ENCODE results near the gene KITLG.
"Not testable (repeated sequence)": the region's sequence is repeated elsewhere in the genome, so short reads cannot be mapped to it uniquely, and the experiment has no call there.

KITLG gene

DNA sequence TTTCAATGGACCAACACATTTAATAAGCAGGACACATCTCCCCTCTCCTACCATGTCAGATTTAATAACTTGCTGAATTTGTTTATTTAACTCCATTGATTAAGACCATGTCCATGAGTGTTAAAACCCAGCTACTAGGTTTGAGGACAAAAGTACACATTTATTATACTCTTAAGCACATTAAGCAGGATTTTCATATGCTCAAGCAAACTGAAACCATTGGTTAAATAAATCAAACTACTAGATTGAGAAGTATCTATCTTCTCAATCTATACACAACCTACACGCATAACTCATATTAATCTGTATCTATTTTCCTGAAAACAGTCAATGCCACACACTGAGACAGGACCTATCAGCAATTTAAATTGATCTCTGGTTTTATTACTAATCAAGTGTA lies 85.2 kb downstream of the KITLG start:
- no peak for DNase-seq (ENCODE audit: low read depth in 2 of 2)

DNA sequence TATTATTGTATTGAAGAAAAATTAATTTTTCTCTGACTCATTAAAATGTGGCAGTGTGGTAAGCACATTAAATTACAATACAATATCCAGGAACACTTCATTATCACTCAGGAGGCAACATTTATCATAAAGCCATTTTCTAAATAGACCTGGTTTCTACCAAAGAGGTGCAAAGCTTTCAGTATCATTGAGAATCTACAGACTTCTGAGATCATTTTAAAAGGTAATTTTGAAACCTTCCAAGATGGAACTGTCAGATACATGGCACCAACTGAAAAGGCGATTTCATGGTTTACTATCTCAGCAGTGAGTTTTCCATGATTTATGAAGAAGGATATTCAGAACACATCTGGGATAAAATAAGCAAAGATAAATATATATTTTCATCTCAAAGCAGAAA lies 85.8 kb downstream of the KITLG start:
- DNase-seq (ENCODE audit: low read depth in 2 of 2): no peak

DNA sequence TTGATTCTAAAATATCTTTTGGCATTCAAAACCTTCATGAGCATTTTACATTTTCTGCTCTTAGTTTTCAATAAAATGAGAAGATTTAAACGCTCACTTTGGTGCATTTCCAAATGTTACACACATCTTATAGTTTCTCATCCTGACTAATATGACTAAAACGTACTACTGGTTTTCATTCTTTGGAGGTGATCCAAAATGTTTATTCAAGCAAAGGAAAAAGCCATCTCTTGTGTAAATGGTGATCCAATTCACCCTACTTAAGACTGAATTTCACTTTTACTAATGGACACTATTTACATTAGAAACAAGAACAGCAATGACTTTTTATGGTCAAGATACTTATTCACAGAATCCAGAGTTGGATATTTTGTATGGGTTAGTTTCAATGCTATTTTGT lies 86.6 kb downstream of the KITLG start:
- DNase-seq (ENCODE audit: low read depth in 2 of 2): no peak

DNA sequence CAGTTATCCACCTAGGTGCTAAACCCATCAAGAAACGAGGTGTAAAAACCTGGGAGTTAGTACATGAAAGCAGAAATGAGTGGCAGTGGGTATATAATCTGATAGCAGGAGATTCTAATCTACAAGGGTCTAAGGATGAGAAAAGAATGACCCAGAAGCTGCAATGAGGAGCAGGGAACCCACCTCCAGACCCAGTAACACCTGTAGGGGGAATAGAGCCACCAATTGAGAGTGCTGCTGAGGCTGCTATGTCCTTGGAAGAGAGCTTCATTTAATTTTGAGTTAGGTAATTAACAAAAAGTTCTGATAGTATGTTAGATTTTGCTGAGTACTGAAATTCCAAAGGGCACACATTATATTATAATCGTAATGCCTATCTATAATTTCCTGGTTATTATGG lies 89.8 kb downstream of the KITLG start:
- no peak for DNase-seq (ENCODE audit: low read depth in 2 of 2)

DNA sequence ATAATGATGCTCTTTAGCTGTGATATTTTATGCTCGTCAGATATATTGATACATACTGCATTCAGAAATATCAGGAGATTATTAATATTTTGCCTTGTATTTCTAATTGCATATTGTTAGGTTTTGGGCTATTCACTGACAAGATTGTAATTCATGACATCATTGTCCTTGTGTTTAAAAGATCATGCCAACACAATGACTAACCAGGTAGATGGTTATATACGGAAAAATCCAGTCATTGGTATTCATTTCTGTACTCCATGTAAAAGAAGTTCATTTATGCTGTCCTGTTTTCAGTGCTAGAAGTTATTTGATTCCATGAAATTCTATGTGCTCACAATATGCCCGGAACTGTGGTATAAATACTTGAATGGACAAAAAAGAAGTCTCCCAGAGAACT lies 107.5 kb downstream of the KITLG start:
- no peak for DNase-seq (ENCODE audit: low read depth in 2 of 2)

DNA sequence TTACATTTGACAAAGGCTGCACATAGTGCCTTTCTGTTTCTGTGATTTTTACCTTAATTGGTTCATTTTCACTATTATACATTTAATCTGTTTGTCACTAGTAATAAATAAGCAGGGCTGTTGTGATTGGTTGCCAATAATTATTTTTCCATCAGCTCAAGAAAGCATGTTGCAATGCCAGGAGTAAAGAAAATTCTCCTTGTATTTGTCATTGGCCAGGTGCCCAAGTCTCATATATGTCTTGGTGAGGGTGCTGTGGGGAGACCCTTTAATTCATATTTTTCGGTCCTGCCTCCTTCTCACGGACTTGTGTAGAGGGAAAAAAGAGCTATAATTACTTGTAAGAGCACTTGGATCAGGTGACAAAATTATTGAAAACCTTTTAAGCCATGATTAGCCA lies 108.0 kb downstream of the KITLG start:
- no peak for DNase-seq (ENCODE audit: low read depth in 2 of 2)

DNA sequence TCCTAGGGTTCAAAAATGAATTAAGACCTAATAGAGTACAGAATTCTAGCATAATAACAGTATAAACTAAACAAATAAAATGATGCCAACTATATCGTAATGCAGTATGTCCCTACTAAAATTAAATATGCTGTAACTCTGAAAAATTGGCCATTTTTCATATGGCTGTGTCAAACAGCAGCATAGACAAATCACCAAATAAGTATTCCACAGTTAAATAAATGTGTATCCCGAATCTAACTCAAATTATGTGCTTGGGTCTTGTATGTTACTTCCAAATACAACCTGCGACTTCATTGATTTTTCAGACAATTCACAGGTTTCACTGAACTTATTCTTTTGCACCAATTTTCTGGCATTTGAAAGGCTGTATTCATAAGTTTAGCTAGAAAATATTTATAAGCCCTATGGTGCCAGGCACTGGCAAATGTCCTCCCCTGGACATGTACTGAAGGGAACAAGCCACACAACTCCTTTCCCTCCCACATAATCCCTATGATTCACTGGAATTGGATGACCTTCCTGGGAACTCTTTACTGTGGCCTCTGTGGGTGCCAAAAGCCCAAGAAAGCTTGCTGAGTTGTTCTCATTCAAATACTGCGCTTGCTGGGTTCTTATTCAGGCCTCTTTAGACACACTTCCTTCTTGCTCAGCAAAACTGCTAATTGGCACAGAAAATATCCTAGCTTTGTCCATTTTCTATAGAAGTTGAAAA lies 108.8 kb downstream of the KITLG start:
- DNase-seq (ENCODE audit: low read depth in 2 of 2): no peak

DNA sequence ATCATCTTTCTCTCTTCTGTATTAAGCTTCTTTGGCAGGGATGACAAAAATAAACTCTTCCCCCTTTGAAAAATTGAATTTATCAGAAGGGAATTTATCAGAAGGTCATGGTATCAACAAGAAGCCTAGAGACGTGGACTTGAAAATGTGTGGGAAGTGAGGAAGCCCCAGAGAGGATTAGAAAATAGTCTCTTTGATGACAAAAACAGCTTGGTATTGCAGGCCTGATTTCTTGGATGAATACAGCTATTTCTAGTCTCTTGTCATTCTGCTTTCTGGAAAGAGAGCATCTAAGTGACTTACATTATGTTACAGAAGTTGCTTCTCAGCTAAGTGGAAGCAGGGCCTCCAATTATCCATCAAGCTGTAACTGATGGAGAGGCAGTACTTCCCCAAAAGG lies 111.1 kb downstream of the KITLG start:
- no peak for DNase-seq (ENCODE audit: low read depth in 2 of 2)

DNA sequence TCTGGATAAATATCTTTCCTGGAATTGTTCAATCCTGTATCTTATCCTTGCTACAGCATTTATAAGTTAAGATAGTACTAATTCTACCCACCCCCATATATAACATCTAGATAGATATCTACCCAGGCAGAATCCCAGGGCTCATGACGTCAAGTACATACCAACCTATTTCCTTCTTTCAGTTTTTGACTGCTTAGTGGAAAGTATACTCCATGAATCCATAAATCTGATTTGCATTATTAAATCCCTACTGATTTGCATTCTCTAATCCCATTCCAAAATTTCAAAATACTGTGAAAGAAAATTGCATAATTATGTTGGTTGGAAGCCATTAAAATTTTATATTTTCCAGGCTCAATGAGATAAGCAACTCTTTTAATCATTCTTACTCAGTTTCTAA lies 111.7 kb downstream of the KITLG start:
- DNase-seq (ENCODE audit: low read depth in 2 of 2): no peak

DNA sequence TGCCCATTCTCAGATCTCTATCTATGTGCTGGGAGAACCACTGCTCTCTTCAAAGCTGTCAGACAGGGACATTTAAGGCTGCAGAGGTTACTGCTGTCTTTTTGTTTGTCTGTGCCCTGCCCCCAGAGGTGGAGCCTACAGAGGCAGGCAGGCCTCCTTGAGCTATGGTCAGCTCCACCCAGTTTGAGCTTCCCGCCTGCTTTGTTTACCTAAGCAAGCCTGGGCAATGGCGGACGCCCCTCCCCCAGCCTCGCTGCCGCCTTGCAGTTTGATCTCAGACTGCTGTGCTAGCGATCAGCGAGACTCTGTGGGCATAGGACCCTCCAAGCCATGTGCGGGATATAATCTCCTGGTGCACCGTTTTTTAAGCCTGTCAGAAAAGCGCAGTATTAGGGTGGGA lies 113.6 kb downstream of the KITLG start:
- not testable (repeated sequence) for DNase-seq (ENCODE audit: low read depth in 2 of 2)

DNA sequence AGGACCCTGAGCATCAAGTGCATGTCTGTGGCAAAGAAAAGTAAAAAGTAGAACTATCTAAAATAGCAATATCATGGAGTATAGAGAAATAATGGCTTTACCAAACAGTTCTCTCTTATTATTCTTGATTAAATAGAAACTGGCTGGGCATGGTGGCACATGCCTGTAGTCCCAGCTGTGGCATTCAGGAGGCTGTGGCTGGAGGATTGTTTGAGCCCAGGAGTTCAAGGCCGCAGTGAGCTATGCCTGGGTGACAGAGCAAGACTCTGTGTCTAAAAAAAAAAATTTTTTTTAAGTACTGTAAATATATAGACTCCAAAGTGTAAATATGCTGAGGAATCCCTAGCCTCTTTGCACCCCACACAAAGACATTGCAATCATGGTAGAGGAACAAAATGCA lies 121.9 kb downstream of the KITLG start:
- DNase-seq (ENCODE audit: low read depth in 2 of 2): no peak

DNA sequence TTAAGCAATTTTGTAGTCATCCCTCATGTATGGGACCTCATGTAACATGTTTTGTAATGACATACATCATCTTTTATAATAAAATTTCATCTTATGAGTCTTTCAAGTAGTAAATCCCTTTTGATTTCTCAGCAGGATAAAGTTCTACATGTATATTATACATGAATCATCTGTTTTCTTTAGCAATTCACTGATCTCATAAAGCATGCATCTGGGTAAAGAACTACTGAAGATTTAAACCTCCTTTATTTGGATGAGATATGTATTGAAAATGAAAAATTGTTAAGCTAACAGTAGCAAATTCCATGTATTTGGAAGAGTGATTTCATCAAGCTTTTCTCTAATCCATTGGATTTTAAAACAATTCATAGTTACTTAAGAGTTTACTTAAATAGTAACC lies 126.9 kb downstream of the KITLG start:
- no peak for DNase-seq (ENCODE audit: low read depth in 2 of 2)

DNA sequence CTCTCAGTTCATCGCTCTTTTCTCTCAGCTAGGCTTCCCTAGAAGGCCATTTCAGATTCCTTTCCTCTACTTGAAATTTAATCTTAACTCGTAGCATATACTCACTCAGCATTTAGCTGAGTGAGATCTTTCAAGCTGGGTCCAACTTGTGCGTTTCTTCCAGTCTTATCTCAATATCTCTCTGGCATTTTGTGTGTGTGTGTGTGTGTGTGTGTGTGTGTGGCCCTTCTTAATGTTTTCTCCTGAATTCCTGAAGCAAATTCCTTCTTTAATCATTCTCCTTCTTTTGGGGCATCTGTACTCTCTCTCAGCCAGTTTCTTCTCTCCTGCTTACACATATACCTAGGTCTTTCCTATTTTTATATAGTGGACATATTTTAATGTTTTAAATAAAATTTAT lies 129.1 kb downstream of the KITLG start:
- DNase-seq (ENCODE audit: low read depth in 2 of 2): no peak

DNA sequence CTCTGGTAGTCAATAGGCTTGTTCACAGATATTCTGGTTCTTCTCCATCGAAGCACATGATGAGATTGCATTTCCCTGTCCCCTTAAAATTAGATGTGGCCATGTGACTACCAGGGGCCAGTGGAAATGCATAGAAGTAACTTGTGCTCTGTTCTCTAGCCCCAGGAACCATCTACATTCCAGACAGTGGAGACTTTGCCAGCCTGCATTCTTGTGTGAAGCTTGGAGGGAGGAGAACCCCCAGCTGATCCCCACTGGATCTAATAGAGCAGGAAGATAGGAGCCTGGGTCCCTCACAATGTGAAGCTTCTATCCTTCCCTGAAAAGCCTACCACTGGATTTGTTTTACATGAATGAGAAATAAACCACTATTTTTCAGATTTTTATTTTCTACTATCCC lies 130.1 kb downstream of the KITLG start:
- no peak for DNase-seq (ENCODE audit: low read depth in 2 of 2)

DNA sequence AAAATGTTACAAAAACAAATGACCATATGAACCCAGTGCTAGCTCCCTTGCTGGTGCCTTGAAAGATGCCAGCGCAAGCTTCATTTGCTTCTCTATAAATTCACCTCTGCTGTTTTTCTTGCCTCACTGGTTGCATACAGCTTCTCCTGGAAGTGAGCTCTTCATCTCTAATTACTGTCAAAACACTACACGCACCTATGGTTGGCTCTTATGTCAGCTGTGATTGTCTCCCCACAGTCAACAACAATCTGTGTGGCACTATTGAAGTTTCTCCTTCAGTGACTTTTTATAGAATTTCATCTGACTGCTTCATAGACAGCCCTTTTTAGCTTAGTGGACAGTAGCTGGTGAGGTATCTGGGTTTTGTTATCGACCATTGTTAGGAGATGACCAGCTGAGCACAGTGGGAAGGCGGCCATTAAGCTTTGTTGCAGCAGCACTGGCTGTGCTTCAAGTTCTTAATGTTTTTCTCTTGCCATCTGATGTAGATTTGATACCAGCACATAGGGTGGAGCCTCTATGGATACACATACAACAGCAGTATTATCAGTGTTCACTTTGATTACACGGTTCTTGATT lies 131.8 kb downstream of the KITLG start:
- no peak for DNase-seq (ENCODE audit: low read depth in 2 of 2)

DNA sequence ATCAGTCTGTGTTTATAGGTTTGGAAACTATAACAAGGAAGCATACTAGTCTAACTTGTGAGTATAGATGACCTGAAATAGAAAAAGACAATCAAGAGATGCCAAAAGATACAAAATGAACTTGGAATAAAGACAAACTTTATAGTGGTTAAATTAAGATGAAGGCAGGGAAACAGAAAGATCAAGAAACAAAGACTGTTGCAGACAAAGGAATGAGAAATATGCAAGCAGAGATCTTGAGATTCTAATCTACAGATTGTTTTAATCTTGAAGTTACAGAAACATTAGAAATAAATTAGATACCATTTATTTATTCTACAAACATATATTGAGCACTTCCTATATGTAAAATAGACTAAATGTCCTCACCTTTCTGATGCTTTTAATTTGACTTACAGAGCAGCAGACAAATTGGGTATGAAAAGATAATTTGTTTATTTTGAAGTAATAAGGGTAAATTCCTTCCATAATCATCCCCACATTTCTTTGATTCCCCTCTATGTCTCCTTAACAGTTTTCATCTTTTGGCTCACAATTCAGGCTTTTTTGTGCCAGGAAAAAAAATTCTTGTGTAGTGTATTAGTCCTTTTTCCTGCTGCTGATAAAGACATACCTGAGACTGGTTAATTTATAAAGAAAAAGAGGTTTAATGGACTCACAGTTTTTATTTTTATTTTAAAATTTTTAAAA lies 134.4 kb downstream of the KITLG start:
- DNase-seq (ENCODE audit: low read depth in 2 of 2): no peak

DNA sequence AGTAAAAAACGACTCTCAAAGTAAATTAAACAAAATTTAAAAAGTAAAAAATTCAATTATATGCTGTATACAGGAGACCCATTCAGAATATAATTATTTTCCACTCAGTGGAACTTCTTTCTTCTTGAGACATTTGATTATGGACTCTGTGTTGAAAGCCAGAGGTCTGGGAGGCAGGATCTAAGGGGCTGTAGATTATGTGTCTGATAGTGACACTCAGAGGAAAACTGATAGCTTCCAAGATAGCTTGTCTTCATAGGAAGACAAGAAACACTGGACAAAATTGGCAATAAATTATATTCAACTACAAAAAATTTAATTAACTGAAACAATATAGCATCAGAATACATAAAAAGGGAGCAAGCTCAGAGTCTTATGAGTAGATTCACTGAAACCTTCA lies 135.8 kb downstream of the KITLG start:
- no peak for DNase-seq (ENCODE audit: low read depth in 2 of 2)
